H1 (cell line): ENCODE results near the gene CDH7. TPM values are rescaled to one million over a fixed set of nuclear protein-coding genes. Genes with fewer than 3 reads are reported as not detected.

ENCODE experiments used
- EGR1 ChIP-seq: IDR thresholded peaks from 2 replicates; pipeline ENCODE4 v1.6.1; 2011; ENCODE audit warnings: low read depth, low read length, borderline replicate concordance
- USF2 ChIP-seq: IDR thresholded peaks from 2 replicates; pipeline ENCODE4 v1.6.1; 2011; ENCODE audit warnings: low read length, improper control_type of control experiment
- polyA plus RNA-seq, 7 experiments: library from polyadenylated mRNA; depleted of rRNA in 3 of 7; stranded (reverse) in 5 of 7; unstranded in 2 of 7; fragments of >200 nt in 5 of 7; fragments of 200-250 nt in 2 of 7; gene quantifications; 1 replicate in 5 of 7; 2 replicates in 1 of 7; 4 replicates in 1 of 7; pipeline versions ENCODE4 v1.2.1 to v1.2.3, GENCODE V29; 2011 to 2013; ENCODE audit warnings: missing spikeins in 2 of 7, mixed read lengths in 2 of 7
- total RNA-seq: library from RNA; stranded (reverse); fragmentation: NEBNext Ultra II Directional; extraction: Animal tissue kit (Norgen Biotek cat#: 25700); gene quantifications from 2 replicates; pipeline ENCODE4 v1.2.1, GENCODE V29; 2021

Gene CDH7
- total and polyA plus RNA-seq, 2 of the 8 experiments (the other 6 are each of a cell fraction or from before 2014, with no cell fraction given): 1.00 to 1.5 TPM

- TF ChIP-seq USF2 (no peak), EGR1 (no peak)
- TF ChIP-seq, all 59 proteins: peak for 2
These were observed 25.4 kb upstream of the CDH7 start (continued) for GRCh38 chr18:65725251-65726050.
